Measurements from ENCODE around the gene ACSF2.
A peak's percentile ranks its signal among the peaks of the same experiment; 100 is the strongest.
"Not testable (repeated sequence)": the region's sequence is repeated elsewhere in the genome, so short reads cannot be mapped to it uniquely, and the experiment has no call there.

The ACSF2 gene

GRCh38 chr17:50473901-50474300 lies 47.9 kb downstream of the ACSF2 start:
- intact Hi-C loops (cut with DNase I): no loop called here
- peak in 2 of 10 donors; percentile 7 to 64 for DNase-seq

DNA sequence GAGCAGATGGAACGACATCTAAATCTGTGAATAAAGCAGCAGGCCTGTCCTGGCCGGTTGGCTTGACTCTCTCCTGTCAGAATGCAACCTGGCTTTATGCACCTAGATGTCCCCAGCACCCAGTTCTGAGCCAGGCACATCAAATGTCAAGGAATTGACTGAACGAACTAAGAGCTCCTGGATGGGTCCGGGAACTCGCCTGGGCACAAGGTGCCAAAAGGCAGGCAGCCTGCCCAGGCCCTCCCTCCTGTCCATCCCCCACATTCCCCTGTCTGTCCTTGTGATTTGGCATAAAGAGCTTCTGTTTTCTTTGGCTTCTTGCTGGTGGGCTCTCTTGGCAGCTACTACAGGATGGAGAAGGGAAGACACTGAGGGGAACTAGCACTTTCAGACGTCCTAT lies 48.5 kb downstream of the ACSF2 start:
- intact Hi-C loops (cut with DNase I): no loop called here
- peak in 2 of 10 donors; percentile 33 to 57 for DNase-seq

DNA sequence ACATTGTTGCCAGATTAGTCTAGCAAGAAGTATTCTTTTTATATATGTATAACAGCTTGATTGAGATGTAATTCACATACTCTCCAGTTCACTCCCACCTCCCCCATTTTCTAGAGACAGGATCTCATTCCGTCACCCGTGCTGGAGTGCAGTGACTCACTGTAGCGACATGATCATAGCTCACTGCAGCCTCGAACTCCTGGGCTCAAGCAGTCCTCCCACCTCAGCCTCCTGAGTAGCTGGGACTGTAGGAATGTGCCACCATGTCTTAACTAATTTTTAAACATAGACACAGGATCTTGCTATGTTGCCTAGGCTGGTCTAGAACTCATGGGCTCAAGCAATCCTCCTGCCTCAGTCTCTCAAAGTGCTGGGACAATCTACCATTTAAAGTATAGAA lies 49.3 kb downstream of the ACSF2 start:
- intact Hi-C loops (cut with DNase I): no loop called here
- peak in 2 of 10 donors; percentile 4 to 29 for DNase-seq

- peak in 2 of 10 donors; percentile 4 to 40 for DNase-seq
- intact Hi-C loops (cut with DNase I): not testable (repeated sequence)
Observed at GRCh38 chr17:50475775-50476544, 49.9 kb downstream of the ACSF2 start.

DNA sequence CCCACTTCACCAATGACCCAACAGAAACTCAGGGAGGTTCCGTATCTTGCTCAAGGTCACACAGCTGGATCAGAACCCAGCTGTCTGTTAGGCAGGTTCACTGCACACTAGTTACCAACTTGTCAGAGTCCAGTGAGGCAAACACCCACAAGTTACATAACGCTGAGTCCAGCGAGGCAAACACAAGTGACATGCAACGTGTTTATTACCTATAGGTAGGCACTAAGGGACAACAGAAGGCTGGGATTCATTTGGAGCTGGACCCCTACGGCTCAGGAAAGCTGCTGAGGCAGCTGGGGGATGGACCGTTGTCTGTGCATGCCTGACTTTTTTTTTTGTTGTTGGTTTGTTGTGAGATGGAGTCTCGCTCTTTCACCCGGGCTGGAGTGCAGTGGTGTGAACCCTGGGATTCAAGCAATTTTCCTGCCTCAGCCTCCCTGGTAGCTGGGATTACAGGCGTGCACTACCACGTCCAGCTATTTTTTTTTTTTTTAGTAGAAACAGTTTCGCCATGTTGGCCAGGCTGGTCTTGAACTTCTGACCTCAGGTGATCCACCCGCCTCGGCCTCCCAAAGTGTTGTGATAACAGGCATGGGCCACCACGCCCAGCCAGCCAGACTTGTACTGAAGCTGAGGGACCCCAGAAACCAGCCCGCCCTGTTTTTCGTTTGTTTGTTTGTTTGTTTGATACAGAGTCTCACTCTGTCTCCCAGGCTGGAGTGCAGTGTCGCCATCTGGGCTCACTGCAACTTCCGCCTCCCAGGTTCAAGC lies 50.7 kb downstream of the ACSF2 start:
- intact Hi-C loops (cut with DNase I): no loop called here
- DNase-seq: peak in 2 of 10 donors; percentile 51 to 70

DNA sequence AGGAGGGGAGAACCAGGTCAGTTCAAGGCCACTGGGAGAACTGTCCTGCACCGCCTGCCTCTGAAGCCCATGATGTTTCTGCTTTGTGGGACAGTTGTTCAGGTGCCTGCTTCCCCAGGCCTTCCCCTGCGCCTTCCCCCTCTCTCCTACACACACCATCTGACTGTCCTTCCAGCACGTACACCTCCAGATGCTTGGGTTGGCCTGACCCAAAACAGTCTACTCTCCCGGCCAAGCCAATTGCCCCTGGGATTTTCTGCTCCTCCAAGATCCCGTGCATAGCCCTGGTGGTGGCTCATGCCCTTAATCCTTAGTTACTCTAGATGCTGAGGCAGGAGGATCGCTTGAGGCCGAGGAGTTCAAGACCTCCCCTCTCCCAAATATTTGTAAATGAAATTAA lies 52.0 kb downstream of the ACSF2 start:
- peak in 1 of 10 donors; percentile 56 for DNase-seq
- intact Hi-C loops (cut with DNase I): loop anchor here (1.0 kb wide), 1 partner anchor 116 kb away; no protein-coding TSS in a partner anchor

- DNase-seq: peak; percentile 65 to 96 (median 82)
- intact Hi-C loops (cut with DNase I): loop anchor here (1.0 kb wide), 1 partner anchor 116 kb away; no protein-coding TSS in a partner anchor
Observed at GRCh38 chr17:50478391-50479381, 52.7 kb downstream of the ACSF2 start, which contains the start of gene RSAD1. Gene RSAD1 (plus strand): TSS chr17:50478860. CDS start chr17:50478885, 25 bp downstream.

DNA sequence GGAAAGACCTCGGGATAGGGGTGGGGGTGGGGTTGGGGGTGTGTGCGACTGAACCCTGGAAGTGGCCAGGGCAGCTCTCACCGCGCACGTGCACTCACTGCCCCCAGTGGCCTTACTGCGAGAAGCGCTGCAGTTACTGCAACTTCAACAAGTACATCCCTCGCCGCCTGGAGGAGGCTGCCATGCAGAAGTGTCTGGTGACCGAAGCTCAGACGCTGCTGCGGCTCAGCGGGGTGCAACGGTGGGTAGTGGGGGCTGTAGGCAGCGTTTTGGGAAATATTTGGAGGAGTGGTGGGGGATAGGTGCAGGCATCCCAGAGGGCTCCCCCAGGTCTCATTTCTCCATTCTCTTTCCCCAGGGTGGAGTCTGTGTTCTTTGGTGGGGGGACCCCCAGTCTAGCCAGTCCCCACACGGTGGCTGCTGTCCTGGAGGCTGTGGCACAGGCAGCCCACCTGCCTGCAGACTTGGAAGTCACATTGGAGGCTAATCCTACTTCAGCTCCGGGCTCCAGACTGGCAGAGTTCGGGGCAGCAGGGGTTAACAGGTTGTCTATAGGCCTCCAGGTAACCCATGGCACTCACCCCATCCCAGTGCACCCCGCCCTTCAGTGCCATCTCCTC lies 53.6 kb downstream of the ACSF2 start:
- peak in 8 of 10 donors; percentile 28 to 92 (median 51) for DNase-seq
- intact Hi-C loops (cut with DNase I): loop anchor here (5.0 kb wide), 1 partner anchor 218 kb away; no protein-coding TSS in a partner anchor

GRCh38 chr17:50480142-50480764 lies 54.2 kb downstream of the ACSF2 start:
- intact Hi-C loops (cut with DNase I): loop anchor here (5.0 kb wide), 1 partner anchor 217 kb away; no protein-coding TSS in a partner anchor
- DNase-seq: no peak

- no peak for DNase-seq
- intact Hi-C loops (cut with DNase I): loop anchor here (5.0 kb wide), 1 partner anchor 216 kb away; no protein-coding TSS in a partner anchor
Observed at GRCh38 chr17:50480854-50481490, 55.0 kb downstream of the ACSF2 start.

DNA sequence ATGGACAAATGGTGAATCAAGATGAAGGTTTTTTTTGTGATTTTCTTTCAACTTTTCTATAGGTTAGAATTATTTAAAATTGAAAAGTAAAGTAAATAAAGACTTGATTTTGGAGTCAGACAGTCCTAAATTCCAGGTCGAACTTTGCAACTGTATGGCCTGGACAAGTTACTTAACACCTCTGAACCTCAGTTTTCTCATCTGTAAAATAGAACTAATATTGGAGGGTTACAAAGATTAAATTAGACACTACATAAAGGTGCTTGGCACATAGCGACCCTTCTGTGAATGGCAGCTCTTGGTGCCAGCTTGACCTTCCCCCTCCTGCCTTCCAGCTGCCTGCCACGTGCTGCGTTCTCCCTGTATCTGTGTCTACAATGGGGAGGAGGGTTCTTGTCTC lies 55.6 kb downstream of the ACSF2 start:
- DNase-seq: no peak
- intact Hi-C loops (cut with DNase I): loop anchor here (1.0 to 5.0 kb wide), 3 partner anchors 61 to 216 kb away; no protein-coding TSS in a partner anchor

- peak in 1 of 10 donors; percentile 85 for DNase-seq
- intact Hi-C loops (cut with DNase I): loop anchor here (1.0 to 5.0 kb wide), 3 partner anchors 61 to 215 kb away; no protein-coding TSS in a partner anchor
Observed at GRCh38 chr17:50482110-50482509, 56.1 kb downstream of the ACSF2 start.

- intact Hi-C loops (cut with DNase I): loop anchor here (1.0 to 5.0 kb wide), 3 partner anchors 60 to 215 kb away; no protein-coding TSS in a partner anchor
- DNase-seq: peak; percentile 81 to 98 (median 90)
Observed at GRCh38 chr17:50482516-50482915, 56.5 kb downstream of the ACSF2 start.

GRCh38 chr17:50483266-50483665 lies 57.2 kb downstream of the ACSF2 start:
- intact Hi-C loops (cut with DNase I): loop anchor here (2.0 to 5.0 kb wide), 2 partner anchors 60 to 214 kb away; no protein-coding TSS in a partner anchor

DNA sequence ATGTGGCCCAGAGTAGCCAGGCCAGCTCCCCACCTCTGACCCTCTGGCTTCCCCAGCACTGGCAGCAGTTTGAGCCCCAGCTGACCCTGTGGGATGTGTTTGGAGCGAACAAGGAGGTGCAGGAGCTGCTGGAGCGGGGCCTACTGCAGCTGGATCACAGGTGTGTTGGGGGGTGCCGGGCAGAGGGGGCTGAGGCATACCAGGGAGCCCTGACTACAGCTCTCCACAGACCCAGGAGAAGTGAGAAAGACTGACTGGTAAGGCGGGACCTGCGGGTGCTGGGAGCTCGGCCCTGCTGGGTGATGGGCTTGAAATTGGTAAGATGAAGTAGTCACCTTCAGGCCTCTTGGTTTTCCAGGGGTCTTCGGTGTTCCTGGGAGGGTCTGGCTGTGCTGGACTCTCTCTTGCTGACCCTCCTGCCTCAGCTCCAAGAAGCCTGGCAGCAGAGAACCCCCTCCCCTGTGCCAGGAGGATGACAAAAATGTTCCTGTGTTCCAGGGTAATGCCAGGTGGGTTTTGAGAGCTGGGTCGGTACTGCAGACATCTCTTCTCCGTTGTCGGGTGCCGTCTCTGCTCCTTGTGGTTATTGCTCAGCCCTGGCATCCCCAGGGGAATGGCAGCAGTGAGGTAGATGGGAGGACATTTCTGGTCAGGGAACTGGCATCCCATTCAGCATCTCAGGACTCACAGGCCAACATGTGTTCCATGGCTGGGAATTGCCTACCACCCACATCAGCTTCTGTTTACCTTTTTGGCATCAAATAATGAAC lies 58.6 kb downstream of the ACSF2 start:
- intact Hi-C loops (cut with DNase I): loop anchor here (5.0 kb wide), 1 partner anchor 213 kb away; no protein-coding TSS in a partner anchor
- DNase-seq: peak in 2 of 10 donors; percentile 46 to 66

More at GRCh38 chr17:50483266-50483665, 57.2 kb downstream of the ACSF2 start:
- peak in 2 of 10 donors; percentile 53 to 60 for DNase-seq

DNA sequence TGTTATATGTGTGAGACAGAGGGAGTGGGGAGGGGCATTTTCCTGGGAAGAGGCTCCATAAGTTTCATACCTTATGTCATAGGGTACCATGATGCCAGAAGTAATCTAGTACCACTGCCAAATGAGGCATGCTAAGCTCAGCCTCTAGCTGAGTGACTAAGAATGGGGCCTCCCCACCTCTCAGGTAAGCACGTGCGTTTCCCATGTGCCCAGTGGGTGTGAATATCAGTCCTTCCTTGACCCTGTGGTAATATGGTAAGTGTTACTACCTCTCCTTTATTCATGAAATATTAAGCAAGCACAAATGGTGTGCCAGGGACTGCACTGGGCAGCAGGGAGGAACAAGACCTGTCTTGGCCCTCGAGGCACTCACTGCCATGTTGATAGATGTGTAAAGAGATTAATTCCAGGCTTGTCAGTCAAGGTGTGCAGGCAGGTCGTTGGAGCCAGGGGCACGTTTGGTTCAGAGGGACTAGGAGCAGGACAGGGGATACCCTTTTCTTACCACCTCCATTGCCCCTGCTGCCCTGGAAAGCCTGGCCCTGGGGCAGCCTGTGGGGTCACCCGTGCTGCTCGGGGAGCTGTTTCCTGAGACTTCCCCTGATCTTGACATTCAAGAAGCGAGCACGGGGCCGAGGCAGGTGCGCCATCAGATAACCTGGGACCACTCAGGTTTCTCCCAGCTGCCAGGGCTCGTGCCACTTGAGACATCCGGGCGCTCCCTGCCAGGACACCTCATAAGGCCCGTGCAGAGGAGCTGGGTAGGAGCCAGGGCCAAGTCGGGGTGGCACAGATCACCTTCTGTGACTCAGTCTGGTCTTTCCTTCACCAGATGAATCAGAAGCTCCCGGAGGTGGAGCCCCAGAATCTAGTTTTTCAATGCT lies 61.4 kb downstream of the ACSF2 start:
- intact Hi-C loops (cut with DNase I): no loop called here
- peak in 2 of 10 donors; percentile 54 to 78 for DNase-seq
